NCI-H2196 treated with DMSO at 0.1 percent for 48 hours (cell line): ENCODE results near the gene NYAP2.

Experiments
- DNase-seq: peaks from one replicate; lab custom pipeline; 2025; ENCODE audit not compliant: unreplicated experiment; lab: John Stamatoyannopoulos, UW

Gene NYAP2

DNA sequence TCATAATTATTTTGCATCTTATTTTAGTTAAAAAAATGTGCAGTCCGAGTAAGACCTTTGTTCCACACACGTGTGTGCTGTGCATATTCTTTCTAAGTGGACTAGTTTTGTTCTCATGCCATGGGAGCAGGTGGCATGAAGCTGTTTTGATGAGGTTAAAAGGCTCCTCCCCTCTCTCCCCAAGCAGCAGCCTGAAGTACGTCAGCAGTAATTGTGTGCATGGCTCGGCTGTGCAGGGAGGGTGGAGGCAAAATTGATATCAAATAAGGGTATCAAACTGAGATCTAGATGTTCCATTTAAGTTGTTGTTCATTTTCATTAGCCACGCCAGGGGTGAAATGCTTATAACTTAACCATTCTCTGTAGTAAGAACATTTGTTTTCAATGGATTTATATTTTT lies at the start of gene NYAP2:
NYAP2 (plus strand) TSS at position 207 of the 400 bp plus-strand sequence. CDS start 9,171 bp downstream, outside the sequence.
- peak; percentile 84 for DNase-seq

- DNase-seq, result no peak
Measured at GRCh38 chr2:225353579-225354085, 45.9 kb upstream of the NYAP2 start.

DNA sequence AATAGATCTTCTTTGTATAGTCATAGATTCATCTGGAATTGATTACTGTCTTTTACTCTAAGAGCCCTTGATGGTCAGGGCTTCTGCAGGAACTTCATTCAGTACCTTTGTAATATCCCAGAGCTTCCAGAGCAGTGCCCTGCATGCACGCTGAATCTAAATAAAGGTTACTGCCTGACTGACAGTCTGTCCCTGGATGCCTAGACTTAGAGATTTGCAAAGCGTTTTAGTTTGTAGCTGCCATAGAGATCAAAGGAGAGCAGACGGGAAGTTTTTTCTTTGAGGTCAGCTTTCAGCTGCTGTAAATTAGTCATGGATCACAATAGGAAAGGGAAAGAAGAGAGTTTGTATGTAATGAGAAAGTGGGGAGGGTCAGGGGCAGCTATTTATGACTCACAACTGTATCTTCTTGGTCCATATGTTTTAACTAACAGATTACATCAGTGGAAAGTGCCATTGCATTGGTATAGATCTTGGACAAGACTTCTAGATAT lies 45.2 kb upstream of the NYAP2 start:
- no peak for DNase-seq

DNA sequence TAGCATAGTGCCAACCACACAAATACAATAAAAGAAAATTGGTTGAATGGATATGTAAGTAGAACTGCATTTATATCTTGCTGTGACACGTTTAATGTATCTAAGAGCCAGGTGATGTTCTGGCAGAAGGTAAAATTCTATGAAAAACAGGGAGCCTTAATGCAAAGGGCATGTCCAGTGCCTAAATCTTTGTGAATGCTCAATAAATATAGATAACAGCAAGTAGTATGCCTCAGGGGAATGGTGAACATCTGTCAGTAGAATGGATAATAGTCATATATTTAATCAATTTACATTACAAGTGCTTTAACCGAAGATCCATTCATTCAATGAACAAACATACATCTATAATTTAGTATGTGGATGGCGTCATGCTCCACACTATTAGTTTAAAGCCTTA lies 43.7 kb upstream of the NYAP2 start:
- DNase-seq, result no peak

GRCh38 chr2:225366731-225367130 lies 32.8 kb upstream of the NYAP2 start:
- no peak for DNase-seq

- DNase-seq, result no peak
Measured at GRCh38 chr2:225367482-225367881, 32.0 kb upstream of the NYAP2 start.

GRCh38 chr2:225378984-225379383 lies 20.5 kb upstream of the NYAP2 start:
- no peak for DNase-seq

GRCh38 chr2:225379856-225380255 lies 19.7 kb upstream of the NYAP2 start:
- DNase-seq, result no peak

DNA sequence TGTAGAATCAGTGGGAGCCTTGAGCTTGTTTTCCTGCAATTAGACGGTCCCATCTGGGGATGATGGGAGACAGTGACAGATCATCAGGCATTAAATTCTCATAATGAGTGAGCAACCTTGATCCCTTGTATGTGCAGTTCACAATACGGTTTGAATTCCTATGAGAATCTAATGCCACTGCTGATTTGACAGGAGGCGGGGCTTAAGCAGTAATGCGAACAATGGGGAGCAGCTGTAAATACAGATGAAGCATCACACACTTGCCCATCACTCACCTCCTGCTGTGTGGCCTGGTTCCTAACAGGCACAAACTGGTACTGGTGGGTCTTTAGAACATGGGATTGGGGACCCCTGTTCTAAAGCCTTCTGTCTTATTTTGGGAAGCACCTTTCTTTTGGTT lies 17.9 kb upstream of the NYAP2 start:
- DNase-seq, result no peak

GRCh38 chr2:225398372-225398771 lies 1.1 kb upstream of the NYAP2 start:
- no peak for DNase-seq

DNA sequence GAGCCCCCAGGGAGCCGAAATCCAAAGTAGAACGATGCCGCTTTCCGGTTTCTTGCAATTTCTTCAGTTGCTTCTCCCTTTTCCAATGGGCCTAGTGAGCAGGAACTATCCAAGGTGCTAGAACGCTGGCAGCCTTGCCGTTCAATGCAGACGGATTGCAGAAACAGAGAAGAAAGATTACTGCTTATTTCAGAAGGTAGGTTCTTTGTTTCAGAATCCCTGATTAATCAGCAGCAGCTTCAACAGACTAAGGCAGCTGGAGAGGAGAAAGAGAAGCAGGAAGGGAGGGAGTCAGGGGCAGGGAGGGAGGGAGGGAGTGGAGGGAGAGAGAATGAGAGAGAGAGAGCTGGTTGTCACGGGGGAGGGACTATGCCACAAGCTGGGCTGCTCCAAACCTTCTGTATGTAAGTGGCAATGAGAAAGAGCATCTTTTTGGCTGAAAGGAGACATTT lies 576 bp downstream of the NYAP2 start:
- peak; percentile 71 for DNase-seq

DNA sequence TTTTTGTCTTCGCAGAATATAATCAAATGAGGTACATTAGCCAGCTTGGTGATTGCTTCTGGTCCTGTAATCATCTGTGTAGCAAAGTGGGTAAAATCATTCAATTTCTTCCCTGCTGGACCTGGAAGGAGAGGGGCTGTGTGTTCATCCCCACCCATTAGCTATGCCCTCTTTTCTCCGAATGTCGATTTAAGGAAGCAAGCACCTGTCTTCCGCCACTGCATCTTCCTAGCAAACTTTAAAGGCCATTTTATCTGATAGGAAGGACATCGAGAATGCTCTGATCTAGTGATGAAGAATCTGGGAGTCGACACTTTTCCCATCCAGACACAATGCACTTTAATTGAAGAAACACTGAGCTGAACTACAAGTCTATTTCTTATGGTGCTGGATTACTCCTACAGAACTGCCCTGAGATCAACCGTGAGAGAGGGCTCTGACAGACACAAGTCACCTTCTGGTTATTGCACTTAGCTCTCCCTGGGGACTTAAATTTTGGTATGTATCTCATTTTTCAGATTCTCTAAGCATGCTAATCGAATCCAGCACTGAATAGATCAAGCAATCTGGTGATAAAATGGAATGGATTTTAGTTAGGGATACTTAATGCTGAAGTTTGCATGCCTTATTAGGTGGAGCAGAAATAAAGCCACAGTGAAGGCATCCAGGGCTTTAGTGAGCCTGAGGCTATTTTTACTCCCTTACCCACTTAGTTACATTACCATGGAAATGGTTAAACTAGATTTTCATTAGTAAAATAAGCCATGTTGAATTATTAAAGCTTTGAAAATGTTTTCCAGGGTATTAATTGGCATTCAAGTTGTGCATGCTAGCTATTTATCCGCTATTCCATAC lies 1.3 kb downstream of the NYAP2 start:
- DNase-seq, result no peak

DNA sequence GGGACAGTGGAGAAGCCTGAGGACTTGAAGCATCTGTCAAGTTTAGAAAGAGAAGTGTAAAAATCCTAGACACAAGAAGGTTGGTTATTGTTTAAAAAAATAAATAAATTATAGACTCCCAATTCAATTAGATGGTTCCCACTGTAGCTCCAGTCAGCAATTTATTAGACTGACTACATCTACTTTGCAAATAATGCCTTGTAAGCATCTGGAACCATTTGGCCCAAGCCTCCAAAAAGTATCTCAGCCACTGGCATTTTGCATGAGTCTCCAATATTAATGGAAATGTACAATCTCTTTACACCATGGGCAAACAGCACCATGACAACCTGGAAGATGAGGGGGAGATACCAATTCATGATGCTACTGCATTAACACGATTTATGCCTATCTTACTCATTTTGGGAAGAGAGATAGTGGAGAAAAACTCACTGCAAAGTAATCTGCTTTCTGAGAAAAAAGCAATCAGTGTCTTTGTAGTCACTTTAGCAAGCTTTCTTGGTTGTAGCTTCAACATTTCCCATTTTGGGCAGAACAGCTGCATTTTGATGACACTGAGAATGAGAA lies 2.8 kb downstream of the NYAP2 start:
- DNase-seq, result no peak

DNA sequence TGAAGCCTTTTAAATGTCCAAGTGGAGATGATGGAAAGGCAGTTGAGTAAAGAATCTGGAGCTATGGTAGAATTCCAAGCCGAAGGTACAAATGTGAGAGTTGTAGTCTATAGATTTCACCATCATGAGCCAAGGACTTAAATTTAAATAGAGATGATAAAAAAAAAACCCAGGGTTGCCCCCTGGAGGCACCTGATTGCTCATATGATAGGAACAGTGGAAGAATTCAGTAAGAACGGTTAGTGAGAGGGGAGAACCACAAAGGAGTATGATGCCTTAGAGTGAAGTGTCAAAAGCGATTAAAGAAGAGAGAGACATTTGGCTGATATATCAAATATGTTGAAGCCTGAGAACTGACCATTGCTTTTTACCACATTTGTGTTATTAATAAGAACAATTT lies 11.9 kb downstream of the NYAP2 start:
- DNase-seq, result no peak

DNA sequence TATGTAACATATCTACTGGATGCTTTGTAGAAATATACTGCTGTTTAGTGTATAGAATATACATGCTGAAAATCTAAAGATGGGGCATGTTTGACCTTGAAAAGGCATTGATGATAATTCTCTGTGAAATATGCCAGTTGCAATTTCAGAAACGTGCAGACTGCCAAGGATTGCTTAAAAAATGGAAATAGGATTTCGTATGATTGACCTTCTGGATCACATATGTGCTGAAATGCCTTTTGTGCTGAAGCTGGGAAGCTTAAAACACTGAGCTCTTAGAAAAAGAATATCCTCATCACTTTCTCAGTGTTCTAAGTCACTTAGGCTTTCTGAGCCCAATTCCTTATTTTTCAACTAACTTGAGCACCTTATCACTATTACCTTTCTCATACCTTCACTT lies 14.3 kb downstream of the NYAP2 start:
- DNase-seq, result no peak

DNA sequence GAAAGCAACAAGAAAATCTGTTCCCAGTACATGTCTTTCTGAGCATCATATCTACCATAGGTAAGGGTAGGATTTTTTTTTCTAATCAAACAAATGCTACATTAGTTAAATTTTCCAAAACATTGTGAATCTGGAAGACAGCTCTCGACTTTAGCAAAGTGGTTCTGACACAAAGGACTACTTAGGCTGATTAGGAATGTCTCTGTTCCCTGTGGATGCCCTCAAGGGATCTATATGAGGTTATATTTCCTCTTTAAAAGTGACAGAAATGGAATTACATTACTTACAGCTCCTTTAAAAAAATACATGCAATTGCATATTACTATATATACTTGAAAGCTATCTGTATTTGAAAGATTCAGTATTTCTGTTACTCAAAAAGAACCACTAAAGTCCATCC lies 15.4 kb downstream of the NYAP2 start:
- no peak for DNase-seq

GRCh38 chr2:225415341-225415740 lies 15.8 kb downstream of the NYAP2 start:
- no peak for DNase-seq

DNA sequence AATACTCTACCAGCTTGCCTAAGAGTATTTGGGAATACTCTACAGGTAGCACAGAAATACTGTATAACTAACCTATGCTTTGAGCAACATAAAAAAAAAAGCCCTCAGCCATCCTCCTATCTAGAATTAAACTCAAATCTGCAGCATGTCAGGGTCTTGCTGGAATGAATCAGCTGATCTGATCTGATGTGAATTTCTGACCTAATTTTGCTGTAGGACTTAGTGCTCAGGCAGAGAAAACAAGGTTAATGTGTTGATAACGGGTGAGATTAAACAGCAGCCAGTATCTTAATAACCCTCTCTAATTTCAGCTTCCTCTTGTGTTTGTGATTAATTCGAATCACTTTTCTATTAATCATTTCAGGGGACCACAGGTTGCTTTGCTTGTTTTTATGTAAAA lies 16.3 kb downstream of the NYAP2 start:
- no peak for DNase-seq

GRCh38 chr2:225416616-225417367 lies 17.3 kb downstream of the NYAP2 start:
- no peak for DNase-seq

GRCh38 chr2:225419033-225419432 lies 19.5 kb downstream of the NYAP2 start:
- DNase-seq, result no peak

DNA sequence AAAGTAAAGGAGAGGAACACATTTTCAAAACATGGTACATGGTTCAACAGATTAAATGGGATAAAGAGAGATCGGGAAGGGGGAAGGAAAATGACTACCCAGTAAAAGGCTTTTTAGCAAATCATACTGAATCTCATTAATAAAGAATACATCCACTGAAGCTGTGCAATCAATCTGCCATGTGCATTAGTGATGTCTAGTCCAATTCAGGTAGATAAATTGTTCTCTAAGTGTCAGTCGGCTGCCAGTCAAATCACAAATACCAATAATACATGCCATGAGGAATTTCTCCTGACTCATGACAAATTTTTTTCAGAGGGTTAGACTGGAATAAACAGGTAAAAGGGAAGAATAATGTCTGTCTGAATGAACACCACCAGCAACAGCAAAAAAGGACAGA lies 22.6 kb downstream of the NYAP2 start:
- no peak for DNase-seq
